ENCODE data around the gene MICA.
A peak's percentile ranks its signal among the peaks of the same experiment; 100 is the strongest.
"Not testable (repeated sequence)": the region's sequence is repeated elsewhere in the genome, so short reads cannot be mapped to it uniquely, and the experiment has no call there.

MICA gene

GRCh38 chr6:31412506-31412905 lies 9.1 kb downstream of the MICA start:
- no peak for DNase-seq (ENCODE audit: low read depth in 2 of 2)

- not testable (repeated sequence) for DNase-seq (ENCODE audit: low read depth in 2 of 2)
Observed at GRCh38 chr6:31414148-31414770, 10.9 kb downstream of the MICA start.

- no peak for DNase-seq (ENCODE audit: low read depth in 2 of 2)
Observed at GRCh38 chr6:31414771-31415265, 11.4 kb downstream of the MICA start.

GRCh38 chr6:31416394-31417014 lies 13.1 kb downstream of the MICA start:
- DNase-seq (ENCODE audit: low read depth in 2 of 2) = no peak

- no peak for DNase-seq (ENCODE audit: low read depth in 2 of 2)
Observed at GRCh38 chr6:31418251-31418650, 14.9 kb downstream of the MICA start.

GRCh38 chr6:31419842-31420241 lies 16.4 kb downstream of the MICA start:
- no peak for DNase-seq (ENCODE audit: low read depth in 2 of 2)

- DNase-seq (ENCODE audit: low read depth in 2 of 2) = no peak
Observed at GRCh38 chr6:31420546-31420945, 17.2 kb downstream of the MICA start.

GRCh38 chr6:31422587-31422986 lies 19.2 kb downstream of the MICA start:
- no peak for DNase-seq (ENCODE audit: low read depth in 2 of 2)

- no peak for DNase-seq (ENCODE audit: low read depth in 2 of 2)
Observed at GRCh38 chr6:31423550-31423949, 20.2 kb downstream of the MICA start.

GRCh38 chr6:31426395-31427354 lies 23.3 kb downstream of the MICA start:
- DNase-seq (ENCODE audit: low read depth in 2 of 2) = no peak

GRCh38 chr6:31430449-31430848 lies 27.1 kb downstream of the MICA start:
- no peak for DNase-seq (ENCODE audit: low read depth in 2 of 2)

- DNase-seq (ENCODE audit: low read depth in 2 of 2) = not testable (repeated sequence)
Observed at GRCh38 chr6:31435051-31435450, 31.7 kb downstream of the MICA start.

- DNase-seq (ENCODE audit: low read depth in 2 of 2) = no peak
Observed at GRCh38 chr6:31438222-31438621, 34.8 kb downstream of the MICA start.

- no peak for DNase-seq (ENCODE audit: low read depth in 2 of 2)
Observed at GRCh38 chr6:31438677-31439076, 35.3 kb downstream of the MICA start.

GRCh38 chr6:31441365-31442267 lies 38.2 kb downstream of the MICA start:
- DNase-seq (ENCODE audit: low read depth in 2 of 2) = peak; percentile 76 to 80

- no peak for DNase-seq (ENCODE audit: low read depth in 2 of 2)
Observed at GRCh38 chr6:31446481-31446880, 43.1 kb downstream of the MICA start.

GRCh38 chr6:31446999-31447789 lies 43.8 kb downstream of the MICA start:
- not testable (repeated sequence) for DNase-seq (ENCODE audit: low read depth in 2 of 2)

- DNase-seq (ENCODE audit: low read depth in 2 of 2) = no peak
Observed at GRCh38 chr6:31450751-31451150, 47.4 kb downstream of the MICA start.

- DNase-seq (ENCODE audit: low read depth in 2 of 2) = no peak
Observed at GRCh38 chr6:31452859-31453258, 49.5 kb downstream of the MICA start.

- DNase-seq (ENCODE audit: low read depth in 2 of 2) = no peak
Observed at GRCh38 chr6:31453259-31453658, 49.9 kb downstream of the MICA start.

GRCh38 chr6:31459864-31460263 lies 56.5 kb downstream of the MICA start:
- DNase-seq (ENCODE audit: low read depth in 2 of 2) = not testable (repeated sequence)

Data from stimulated activated CD8-positive, alpha-beta memory T cell treated with anti-CD3 and anti-CD28 coated beads, Interleukin-2, amount 100 ng/mL, for 48 hours (primary cell).